GM23338 (cell line): ENCODE data around the gene PHKB. TPM values are rescaled to one million over a fixed set of nuclear protein-coding genes. Genes with fewer than 3 reads are reported as not detected.

ENCODE experiments used
- ATAC-seq: fragments of 200-7000 bp; cut with Tn5 transposase; 3 replicates; pipeline ENCODE4 v1.9.1; 2020
- DNase-seq: peaks from one replicate; pipeline ENCODE4 v3.0.0-alpha.2; 2015; ENCODE audit warnings: low spot score
- H2AFZ ChIP-seq: fragments of 200-600 bp; sonication (generic); 2 replicates; pipeline ENCODE4 v1.8.0; 2016; ENCODE audit warnings: antibody characterized with exemption, mild to moderate bottlenecking, moderate library complexity
- H3F3A ChIP-seq: fragments of 200-600 bp; sonication (generic); replicated peaks from 2 replicates; pipeline ENCODE4 v1.8.0; 2017; ENCODE audit warnings: antibody characterized with exemption, mixed run types, low read depth
- H3K27ac ChIP-seq: fragments of 200-600 bp; sonication (generic); 2 replicates; pipeline ENCODE4 v1.6.1; 2016; ENCODE audit warnings: low read depth
- H3K27me3 ChIP-seq: fragments of 200-600 bp; sonication (generic); 2 replicates; pipeline ENCODE4 v1.8.0; 2016; ENCODE audit warnings: mild to moderate bottlenecking, mixed run types, moderate library complexity; ENCODE audit not compliant: insufficient read depth
- H3K36me3 ChIP-seq: fragments of 200-600 bp; sonication (generic); 2 replicates; pipeline ENCODE4 v1.8.0; 2016; ENCODE audit warnings: mild to moderate bottlenecking; ENCODE audit not compliant: insufficient read depth
- H3K4me1 ChIP-seq: fragments of 200-600 bp; sonication (generic); 2 replicates; pipeline ENCODE4 v1.8.0; 2016; ENCODE audit warnings: mild to moderate bottlenecking, moderate library complexity; ENCODE audit not compliant: insufficient read depth
- H3K4me2 ChIP-seq: fragments of 200-600 bp; sonication (generic); 2 replicates; pipeline ENCODE4 v1.7.1; 2017; ENCODE audit warnings: mixed run types
- H3K4me3 ChIP-seq: fragments of 200-600 bp; sonication (generic); 2 replicates; pipeline ENCODE4 v1.6.1; 2016; ENCODE audit warnings: mixed run types
- H3K79me2 ChIP-seq: fragments of 200-600 bp; sonication (generic); replicated peaks from 2 replicates; pipeline ENCODE4 v1.8.0; 2017; ENCODE audit warnings: mild to moderate bottlenecking; ENCODE audit not compliant: insufficient read depth
- H3K9me2 ChIP-seq: fragments of 200-600 bp; sonication (generic); 2 replicates; pipeline ENCODE4 v1.8.0; 2017; ENCODE audit not compliant: insufficient read depth
- H4K20me1 ChIP-seq: fragments of 200-600 bp; sonication (generic); replicated peaks from 2 replicates; pipeline ENCODE4 v1.8.0; 2017; ENCODE audit warnings: mild to moderate bottlenecking; ENCODE audit not compliant: insufficient read depth
- H3K27ac Mint-ChIP-seq: 2 replicates; pipeline ENCODE4 v1.8.0; 2020; ENCODE audit warnings: inconsistent platforms, mild to moderate bottlenecking, moderate library complexity, mixed read lengths
- H3K27me3 Mint-ChIP-seq: 3 replicates; pipeline ENCODE4 v1.8.0; 2022; ENCODE audit warnings: low read depth, mild to moderate bottlenecking, moderate library complexity, mixed read lengths, inconsistent platforms; ENCODE audit not compliant: insufficient read depth, poor library complexity
- H3K36me3 Mint-ChIP-seq: 3 replicates; pipeline ENCODE4 v1.8.0; 2021; ENCODE audit warnings: low read depth, mild to moderate bottlenecking, inconsistent platforms, moderate library complexity, mixed read lengths
- H3K4me1 Mint-ChIP-seq: 3 replicates; pipeline ENCODE4 v1.8.0; 2020; ENCODE audit warnings: mild to moderate bottlenecking, inconsistent platforms, mixed read lengths
- H3K4me3 Mint-ChIP-seq: 3 replicates; pipeline ENCODE4 v1.8.0; 2021; ENCODE audit warnings: moderate library complexity, mild to moderate bottlenecking, inconsistent platforms, mixed read lengths
- H3K9me3 Mint-ChIP-seq: 3 replicates; pipeline ENCODE4 v1.8.0; 2020; ENCODE audit warnings: moderate library complexity, mild to moderate bottlenecking, inconsistent platforms, mixed read lengths
- CREB1 ChIP-seq: fragments of 250-450 bp; sonication (Bioruptor Pico); IDR thresholded peaks from 2 replicates; pipeline ENCODE4 v1.5.0; 2020; ENCODE audit warnings: low read depth, mild to moderate bottlenecking, moderate library complexity
- EZH2phosphoT487 ChIP-seq: fragments of 200-600 bp; sonication (generic); IDR thresholded peaks from one replicate; pipeline ENCODE4 v1.8.1; 2018; ENCODE audit warnings: antibody characterized with exemption; ENCODE audit not compliant: unreplicated experiment
- JUNB ChIP-seq: IDR thresholded peaks from one replicate; pipeline ENCODE4 v1.6.1; 2016; ENCODE audit warnings: antibody characterized with exemption; ENCODE audit not compliant: unreplicated experiment
- NANOG ChIP-seq: IDR thresholded peaks from 2 replicates; pipeline ENCODE4 v1.6.1; 2016; ENCODE audit warnings: antibody characterized with exemption, borderline replicate concordance
- STAT1 ChIP-seq: IDR thresholded peaks from one replicate; pipeline ENCODE4 v1.6.1; 2016; ENCODE audit warnings: antibody characterized with exemption; ENCODE audit not compliant: unreplicated experiment
- ZNF114 ChIP-seq: fragments of 250-450 bp; sonication (Bioruptor Pico); IDR thresholded peaks from 2 replicates; pipeline ENCODE4 v1.5.0; 2020; ENCODE audit warnings: mild to moderate bottlenecking, moderate library complexity
- ZNF331 ChIP-seq: fragments of 250-450 bp; sonication (Bioruptor Pico); IDR thresholded peaks from 2 replicates; pipeline ENCODE4 v1.5.0; 2020; ENCODE audit warnings: low read depth, mild to moderate bottlenecking, moderate library complexity
- ZNF462 ChIP-seq: fragments of 250-450 bp; sonication (Bioruptor Pico); IDR thresholded peaks from 2 replicates; pipeline ENCODE4 v1.5.0; 2020; ENCODE audit warnings: mild to moderate bottlenecking, moderate library complexity
- polyA plus RNA-seq: library from polyadenylated mRNA; unstranded; fragments of >200 nt; fragmentation: Nextera tagmentation; extraction: Ambion mirVana; gene quantifications from 2 replicates; pipeline ENCODE4 v1.2.1, GENCODE V29; 2016
- total RNA-seq: library from RNA; depleted of rRNA; stranded (reverse); fragments of >200 nt; shearing (Covaris generic); gene quantifications from 2 replicates; pipeline ENCODE4 v1.2.3, GENCODE V29; 2014
- TF ChIP-seq, protein P1 (sequence below): IDR thresholded peaks from one replicate; pipeline ENCODE4 v1.6.1; 2018; ENCODE audit warnings: antibody characterized with exemption; ENCODE audit not compliant: unreplicated experiment
- TF ChIP-seq, protein P2 (sequence below), 2 experiments: fragments of 200-600 bp in 1 of 2; sonication (generic) in 1 of 2; conservative IDR thresholded peaks; 2 replicates each; pipeline versions ENCODE4 v1.5.1 to v1.6.1; 2016 to 2017; ENCODE audit warnings: antibody characterized with exemption in 2 of 2, low read depth in 2 of 2, mild to moderate bottlenecking in 2 of 2, moderate library complexity in 1 of 2

The PHKB gene
- total and polyA plus RNA-seq, 2 experiments from 2014 or later: 20.3 to 57.3 TPM

DNA sequence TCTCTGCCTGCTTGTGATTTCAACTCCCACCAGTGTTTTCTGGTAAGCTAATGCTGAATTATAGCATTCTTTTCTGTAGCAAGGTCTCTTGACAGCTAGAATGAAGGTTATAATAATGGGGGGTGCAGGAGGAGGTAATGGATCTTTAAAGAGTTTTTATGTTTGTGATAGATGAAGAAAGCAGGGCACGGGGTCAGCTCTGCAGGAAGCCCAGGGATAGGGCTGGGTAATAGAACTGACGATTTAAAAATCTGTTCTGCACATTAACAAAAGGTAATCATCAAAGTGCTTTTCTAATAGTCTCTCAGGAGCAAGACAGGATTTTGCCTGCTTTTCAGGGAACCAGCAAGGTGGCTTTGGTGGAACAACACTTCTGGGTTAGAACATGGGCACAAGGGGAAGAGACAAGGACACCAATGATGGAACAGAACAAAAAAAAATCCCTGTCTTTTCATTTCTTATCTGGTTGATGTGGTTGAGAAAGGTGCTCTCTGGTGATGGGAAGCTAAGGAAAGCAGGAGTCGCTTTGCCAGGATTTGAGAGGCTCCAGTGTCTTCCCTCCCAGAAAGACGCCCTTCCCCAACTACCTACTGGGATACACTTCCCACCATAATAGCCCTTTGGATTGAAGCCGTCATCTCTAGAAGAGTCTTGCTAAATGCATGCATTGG is 263.1 kb downstream of the PHKB start (continued):
- TF ChIP-seq, protein P1, sequence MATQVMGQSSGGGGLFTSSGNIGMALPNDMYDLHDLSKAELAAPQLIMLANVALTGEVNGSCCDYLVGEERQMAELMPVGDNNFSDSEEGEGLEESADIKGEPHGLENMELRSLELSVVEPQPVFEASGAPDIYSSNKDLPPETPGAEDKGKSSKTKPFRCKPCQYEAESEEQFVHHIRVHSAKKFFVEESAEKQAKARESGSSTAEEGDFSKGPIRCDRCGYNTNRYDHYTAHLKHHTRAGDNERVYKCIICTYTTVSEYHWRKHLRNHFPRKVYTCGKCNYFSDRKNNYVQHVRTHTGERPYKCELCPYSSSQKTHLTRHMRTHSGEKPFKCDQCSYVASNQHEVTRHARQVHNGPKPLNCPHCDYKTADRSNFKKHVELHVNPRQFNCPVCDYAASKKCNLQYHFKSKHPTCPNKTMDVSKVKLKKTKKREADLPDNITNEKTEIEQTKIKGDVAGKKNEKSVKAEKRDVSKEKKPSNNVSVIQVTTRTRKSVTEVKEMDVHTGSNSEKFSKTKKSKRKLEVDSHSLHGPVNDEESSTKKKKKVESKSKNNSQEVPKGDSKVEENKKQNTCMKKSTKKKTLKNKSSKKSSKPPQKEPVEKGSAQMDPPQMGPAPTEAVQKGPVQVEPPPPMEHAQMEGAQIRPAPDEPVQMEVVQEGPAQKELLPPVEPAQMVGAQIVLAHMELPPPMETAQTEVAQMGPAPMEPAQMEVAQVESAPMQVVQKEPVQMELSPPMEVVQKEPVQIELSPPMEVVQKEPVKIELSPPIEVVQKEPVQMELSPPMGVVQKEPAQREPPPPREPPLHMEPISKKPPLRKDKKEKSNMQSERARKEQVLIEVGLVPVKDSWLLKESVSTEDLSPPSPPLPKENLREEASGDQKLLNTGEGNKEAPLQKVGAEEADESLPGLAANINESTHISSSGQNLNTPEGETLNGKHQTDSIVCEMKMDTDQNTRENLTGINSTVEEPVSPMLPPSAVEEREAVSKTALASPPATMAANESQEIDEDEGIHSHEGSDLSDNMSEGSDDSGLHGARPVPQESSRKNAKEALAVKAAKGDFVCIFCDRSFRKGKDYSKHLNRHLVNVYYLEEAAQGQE: no peak
- TF ChIP-seq ZNF331 (no peak), STAT1 (no peak), CREB1 (CRISPR knock-in tag) (no peak), NANOG (no peak), EZH2phosphoT487 (no peak), JUNB (no peak)
- TF ChIP-seq, protein P2, sequence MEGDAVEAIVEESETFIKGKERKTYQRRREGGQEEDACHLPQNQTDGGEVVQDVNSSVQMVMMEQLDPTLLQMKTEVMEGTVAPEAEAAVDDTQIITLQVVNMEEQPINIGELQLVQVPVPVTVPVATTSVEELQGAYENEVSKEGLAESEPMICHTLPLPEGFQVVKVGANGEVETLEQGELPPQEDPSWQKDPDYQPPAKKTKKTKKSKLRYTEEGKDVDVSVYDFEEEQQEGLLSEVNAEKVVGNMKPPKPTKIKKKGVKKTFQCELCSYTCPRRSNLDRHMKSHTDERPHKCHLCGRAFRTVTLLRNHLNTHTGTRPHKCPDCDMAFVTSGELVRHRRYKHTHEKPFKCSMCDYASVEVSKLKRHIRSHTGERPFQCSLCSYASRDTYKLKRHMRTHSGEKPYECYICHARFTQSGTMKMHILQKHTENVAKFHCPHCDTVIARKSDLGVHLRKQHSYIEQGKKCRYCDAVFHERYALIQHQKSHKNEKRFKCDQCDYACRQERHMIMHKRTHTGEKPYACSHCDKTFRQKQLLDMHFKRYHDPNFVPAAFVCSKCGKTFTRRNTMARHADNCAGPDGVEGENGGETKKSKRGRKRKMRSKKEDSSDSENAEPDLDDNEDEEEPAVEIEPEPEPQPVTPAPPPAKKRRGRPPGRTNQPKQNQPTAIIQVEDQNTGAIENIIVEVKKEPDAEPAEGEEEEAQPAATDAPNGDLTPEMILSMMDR (conservative IDR thresholded peaks at IDR 0.05; ENCODE audit: low read depth in 2 of 2): no peak

GRCh38 chr16:47725188-47725695 is 264.1 kb downstream of the PHKB start:
- no peak for DNase-seq
- no peak overlapping the region for H3K4me2 ChIP-seq
- no peaks in the 10 kb centered on the region for H3K4me1 ChIP-seq
- H3K27ac Mint-ChIP-seq: no peak overlapping the region; the same call in 1 of the 2 replicates
- H3K9me2 ChIP-seq: peaks cover 13% of the 10 kb centered on the region; the same call in 1 of the 2 replicates
- H4K20me1 ChIP-seq: no peaks in the 10 kb centered on the region
- H3K27me3 ChIP-seq: no peaks in the 10 kb centered on the region
- H3K79me2 ChIP-seq: no peaks in the 10 kb centered on the region
- H3K27ac ChIP-seq: no peak overlapping the region
- no peaks in the 10 kb centered on the region for H3K9me3 Mint-ChIP-seq
- ATAC-seq: no peak
- H3K36me3 ChIP-seq: no peaks in the 10 kb centered on the region
- H3K27me3 Mint-ChIP-seq: peaks cover 2% of the 10 kb centered on the region
- H3K36me3 Mint-ChIP-seq: no peaks in the 10 kb centered on the region
- H3K4me1 Mint-ChIP-seq: peaks cover 7% of the 10 kb centered on the region
- no peak overlapping the region for H3K4me3 Mint-ChIP-seq
- H3F3A ChIP-seq: no peaks in the 10 kb centered on the region
- H3K4me3 ChIP-seq: no peak overlapping the region
- H2AFZ ChIP-seq: peak overlapping the region; percentile 52; the same call in 1 of the 2 replicates
- TF ChIP-seq ZNF462 (CRISPR knock-in tag): no peak
- TF ChIP-seq ZNF114: no peak
- no peak for TF ChIP-seq CREB1 (CRISPR knock-in tag)
- no peak for TF ChIP-seq STAT1
- no peak for TF ChIP-seq JUNB
- no peak for TF ChIP-seq EZH2phosphoT487
